ENCODE measurements around the gene PSMD1. TPM values are rescaled to one million over a fixed set of nuclear protein-coding genes. Genes with fewer than 3 reads are reported as not detected.
"Not testable (repeated sequence)": the region's sequence is repeated elsewhere in the genome, so short reads cannot be mapped to it uniquely, and the experiment has no call there.

The PSMD1 gene
- total and polyA plus RNA-seq, 12 donors: 39.8 to 113 (median 94.0) TPM

DNA sequence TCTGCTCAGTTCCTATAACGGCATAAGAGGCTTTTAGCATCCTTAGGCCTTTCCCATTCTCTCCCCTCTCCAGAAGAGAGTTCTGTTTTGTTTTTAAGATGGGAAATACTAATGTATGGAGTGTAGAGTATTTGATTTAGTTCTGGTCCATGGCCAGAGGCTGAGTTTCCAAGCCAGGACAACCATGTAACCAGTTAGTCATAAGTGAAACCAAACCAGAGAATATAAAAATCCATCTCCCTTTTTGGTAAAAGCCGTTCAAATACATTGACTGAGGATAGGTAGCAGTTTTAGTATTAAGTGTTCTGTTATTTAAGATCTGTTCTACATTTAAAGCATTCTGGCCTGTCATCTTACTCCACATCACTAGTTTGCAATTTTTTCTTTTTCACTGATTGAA, 3.1 kb downstream of the PSMD1 start:
- WGBS, 2 donors: 85 to 87% methylated on average over 2 of the region's 2 CpGs
- intact Hi-C loops (cut with DNase I): loop anchor here in 3 of 10 donors (10.0 kb wide), 1 partner anchor 235 kb away; no protein-coding TSS in a partner anchor
- no peak for DNase-seq
- Histone ChIP-seq H3K36me3 (peaks cover 0 to 41% (median 17%) of the 10 kb centered on the region in 9 donors), H3K4me1 (peaks cover 16 to 38% (median 30%) of the 10 kb centered on the region in 9 donors), H3K9me3 (no peaks in the 10 kb centered on the region), H3K4me3 (no peak overlapping the region), H3K27me3 (no peaks in the 10 kb centered on the region), H3K27ac (no peak overlapping the region)
- ATAC-seq: no peak
- TF ChIP-seq, protein P1, sequence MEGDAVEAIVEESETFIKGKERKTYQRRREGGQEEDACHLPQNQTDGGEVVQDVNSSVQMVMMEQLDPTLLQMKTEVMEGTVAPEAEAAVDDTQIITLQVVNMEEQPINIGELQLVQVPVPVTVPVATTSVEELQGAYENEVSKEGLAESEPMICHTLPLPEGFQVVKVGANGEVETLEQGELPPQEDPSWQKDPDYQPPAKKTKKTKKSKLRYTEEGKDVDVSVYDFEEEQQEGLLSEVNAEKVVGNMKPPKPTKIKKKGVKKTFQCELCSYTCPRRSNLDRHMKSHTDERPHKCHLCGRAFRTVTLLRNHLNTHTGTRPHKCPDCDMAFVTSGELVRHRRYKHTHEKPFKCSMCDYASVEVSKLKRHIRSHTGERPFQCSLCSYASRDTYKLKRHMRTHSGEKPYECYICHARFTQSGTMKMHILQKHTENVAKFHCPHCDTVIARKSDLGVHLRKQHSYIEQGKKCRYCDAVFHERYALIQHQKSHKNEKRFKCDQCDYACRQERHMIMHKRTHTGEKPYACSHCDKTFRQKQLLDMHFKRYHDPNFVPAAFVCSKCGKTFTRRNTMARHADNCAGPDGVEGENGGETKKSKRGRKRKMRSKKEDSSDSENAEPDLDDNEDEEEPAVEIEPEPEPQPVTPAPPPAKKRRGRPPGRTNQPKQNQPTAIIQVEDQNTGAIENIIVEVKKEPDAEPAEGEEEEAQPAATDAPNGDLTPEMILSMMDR (IDR thresholded peaks at IDR 0.05): no peak

GRCh38 chr2:231062776-231063175, 6.1 kb downstream of the PSMD1 start:
- Histone ChIP-seq H3K27me3 (no peaks in the 10 kb centered on the region), H3K36me3 (peaks cover 0 to 72% (median 32%) of the 10 kb centered on the region in 9 donors), H3K4me3 (no peak overlapping the region), H3K9me3 (no peaks in the 10 kb centered on the region), H3K27ac (no peak overlapping the region), H3K4me1 (peaks cover 13 to 35% (median 24%) of the 10 kb centered on the region in 9 donors)
- WGBS, 2 donors: 80 to 83% methylated on average over 3 of the region's 3 CpGs
- intact Hi-C loops (cut with DNase I): no loop called here
- TF ChIP-seq, protein P1 (IDR thresholded peaks at IDR 0.05): no peak
- ATAC-seq (no peak), DNase-seq (no peak)

DNA sequence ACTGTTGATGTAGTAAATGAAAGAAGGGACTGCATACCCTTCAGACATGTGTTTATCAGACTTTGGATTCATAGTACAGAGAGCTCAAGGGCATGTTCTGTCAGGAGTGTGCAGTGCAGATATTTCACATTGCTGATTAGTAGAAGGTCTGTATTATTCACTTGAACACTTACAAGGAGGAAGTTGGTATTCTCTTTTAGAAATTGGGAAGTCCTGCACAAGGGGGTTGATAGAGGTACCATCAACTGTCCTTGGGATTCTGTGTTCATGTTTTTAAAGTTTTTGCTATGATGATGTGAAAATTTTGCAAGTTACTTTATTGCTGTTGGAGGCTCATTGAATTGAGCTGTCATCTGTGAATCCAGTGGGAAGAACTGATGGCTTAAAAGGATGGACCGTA, 6.7 kb downstream of the PSMD1 start:
- Histone ChIP-seq H3K27me3 (no peaks in the 10 kb centered on the region), H3K4me3 (no peak overlapping the region), H3K4me1 (peaks cover 7 to 29% (median 18%) of the 10 kb centered on the region in 9 donors), H3K36me3 (peaks cover 0 to 77% (median 32%) of the 10 kb centered on the region in 9 donors), H3K9me3 (no peaks in the 10 kb centered on the region), H3K27ac (no peak overlapping the region)
- ATAC-seq (no peak), DNase-seq (no peak)
- intact Hi-C loops (cut with DNase I): no loop called here
- TF ChIP-seq, protein P1 (IDR thresholded peaks at IDR 0.05): no peak
- WGBS, 2 donors: 96 to 98% methylated on average over 1 of the region's 1 CpG

DNA sequence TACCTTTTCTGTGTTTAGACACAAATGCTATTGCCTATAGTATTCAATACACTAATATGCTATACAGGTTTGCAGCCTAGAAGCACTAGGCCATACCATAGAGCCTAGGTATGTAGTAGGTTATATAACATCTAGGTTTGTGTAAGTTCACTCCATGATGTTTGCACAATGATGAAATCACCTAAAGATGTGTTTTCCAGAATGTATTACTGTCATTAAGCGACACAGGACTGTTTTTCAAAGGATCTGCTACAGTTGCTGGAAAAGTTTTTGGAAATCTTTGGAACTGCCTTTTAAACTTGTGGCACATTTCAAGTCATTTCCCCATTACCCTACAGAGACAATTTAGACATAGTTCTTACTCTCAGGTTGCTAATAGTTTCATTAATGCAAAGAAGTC, 9.3 kb downstream of the PSMD1 start:
- H3K27me3 ChIP-seq: no peaks in the 10 kb centered on the region
- 98 to 100% methylated on average over 1 of the region's 1 CpG for WGBS, 2 donors
- DNase-seq: no peak
- ATAC-seq: no peak
- H3K4me3 ChIP-seq: no peak overlapping the region
- H3K27ac ChIP-seq: no peak overlapping the region
- no peaks in the 10 kb centered on the region for H3K9me3 ChIP-seq
- H3K4me1 ChIP-seq: peaks cover 0 to 4% (median 0%) of the 10 kb centered on the region in 9 donors
- intact Hi-C loops (cut with DNase I): no loop called here
- H3K36me3 ChIP-seq: peaks cover 0 to 100% (median 41%) of the 10 kb centered on the region in 9 donors
- TF ChIP-seq, protein P1 (IDR thresholded peaks at IDR 0.05): no peak

DNA sequence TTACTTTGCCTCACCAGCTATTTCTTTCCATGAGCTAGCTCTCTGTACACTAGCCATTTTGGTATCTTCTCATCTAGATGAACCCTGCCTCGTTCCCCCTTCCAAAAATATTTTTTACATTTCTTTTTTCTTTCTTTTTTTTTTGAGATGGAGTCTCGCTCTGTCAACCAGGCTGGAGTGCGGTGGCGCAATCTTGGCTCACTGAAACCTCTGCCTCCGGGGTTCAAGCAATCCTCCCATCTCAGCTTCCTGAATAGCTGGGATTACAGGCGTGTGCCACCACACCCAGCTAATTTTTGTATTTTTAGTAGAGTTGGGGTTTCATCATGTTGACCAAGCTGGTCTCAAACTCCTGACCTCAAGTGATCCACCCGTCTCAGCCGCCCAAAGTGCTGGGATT, 10.9 kb downstream of the PSMD1 start:
- intact Hi-C loops (cut with DNase I); H3K27me3 ChIP-seq; ATAC-seq; H3K4me3 ChIP-seq; H3K27ac ChIP-seq; H3K9me3 ChIP-seq; DNase-seq; H3K4me1 ChIP-seq: not testable (repeated sequence)
- H3K36me3 ChIP-seq: peaks cover 0 to 100% (median 43%) of the 10 kb centered on the region in 9 donors
- WGBS, 2 donors: 91 to 93% methylated on average over 8 of the region's 8 CpGs
